Activated T-cell treated with anti-CD3 and anti-CD28 coated beads for 4 hours (primary cell): ENCODE data around the gene NUCKS1.

Experiments used
- DNase-seq: peaks from one replicate; pipeline ENCODE4 v3.0.0-alpha.2; 2020

NUCKS1 gene

DNA sequence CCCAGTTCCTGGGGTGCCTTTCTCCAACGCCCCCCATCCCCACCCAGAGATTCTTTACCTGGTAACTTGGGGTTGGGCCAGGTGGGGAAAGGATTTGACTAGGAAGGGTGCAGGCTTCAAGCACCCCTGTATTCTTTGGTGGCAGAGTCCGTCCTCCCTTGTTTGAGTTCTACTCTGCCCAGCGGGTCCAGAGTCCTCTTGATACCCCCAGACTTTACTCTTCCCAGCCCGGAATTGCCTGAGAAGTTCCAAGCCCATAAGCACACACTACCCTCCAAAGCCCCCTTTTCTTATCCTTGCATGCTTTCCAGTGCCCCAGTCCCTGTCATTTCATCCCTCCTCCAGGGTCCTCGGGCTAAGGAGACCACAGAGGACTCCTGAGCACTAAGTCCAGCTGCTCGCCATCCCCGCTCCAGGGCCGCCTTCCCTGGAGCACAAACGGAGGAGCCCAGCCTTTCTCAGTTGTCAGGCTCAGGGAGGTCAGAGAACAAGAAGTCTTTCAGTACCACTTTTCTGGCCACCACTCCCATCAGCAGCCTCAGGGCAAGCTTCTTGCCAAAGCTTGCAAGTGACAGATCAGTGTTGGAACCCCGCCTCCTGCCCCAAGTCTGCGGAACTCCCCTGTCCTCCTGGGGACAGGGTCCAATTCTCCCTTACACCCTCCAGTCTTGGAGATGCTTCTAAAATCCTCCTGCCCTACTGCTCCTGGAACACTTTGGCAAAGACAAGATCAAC is 81.9 kb downstream of the NUCKS1 start:
- DNase-seq = no peak

DNA sequence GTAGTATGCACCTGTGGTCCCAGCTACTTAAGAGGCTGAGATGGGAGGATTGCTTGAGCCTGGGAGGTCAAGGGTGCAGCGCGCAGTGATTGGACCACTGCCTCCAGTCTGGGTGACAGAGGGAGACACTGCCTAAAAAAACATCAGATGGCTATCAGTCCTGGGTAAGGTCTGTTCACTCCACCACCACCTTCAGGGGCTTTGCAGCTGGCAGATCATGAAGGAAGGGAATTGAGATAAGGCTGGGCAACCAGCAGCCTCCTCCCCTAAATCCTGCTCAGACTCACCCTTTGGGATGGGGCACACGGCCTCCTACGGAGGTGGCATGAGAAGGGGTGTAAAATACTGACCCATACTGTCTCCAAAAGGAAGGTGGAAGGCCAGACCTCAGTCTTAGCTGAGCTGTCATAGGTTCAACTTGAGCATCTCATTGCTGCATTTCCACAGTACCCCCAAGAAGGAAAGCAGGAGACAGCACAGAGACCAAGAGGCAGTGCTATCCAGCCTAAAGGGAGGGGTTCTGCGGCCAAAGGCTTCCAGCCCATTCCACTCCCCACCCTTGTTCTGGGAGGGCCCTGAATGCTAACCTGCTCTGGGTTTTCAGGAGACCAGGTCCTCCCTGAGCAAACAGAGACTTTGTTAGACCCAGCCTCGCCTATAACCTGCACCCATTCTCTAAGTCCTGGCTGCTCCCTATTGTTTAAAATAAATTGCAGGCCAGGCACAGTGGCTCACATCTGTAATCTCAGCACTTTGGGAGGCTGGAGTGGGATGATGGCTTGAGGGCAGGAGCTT is 83.4 kb downstream of the NUCKS1 start:
- DNase-seq = no peak

DNA sequence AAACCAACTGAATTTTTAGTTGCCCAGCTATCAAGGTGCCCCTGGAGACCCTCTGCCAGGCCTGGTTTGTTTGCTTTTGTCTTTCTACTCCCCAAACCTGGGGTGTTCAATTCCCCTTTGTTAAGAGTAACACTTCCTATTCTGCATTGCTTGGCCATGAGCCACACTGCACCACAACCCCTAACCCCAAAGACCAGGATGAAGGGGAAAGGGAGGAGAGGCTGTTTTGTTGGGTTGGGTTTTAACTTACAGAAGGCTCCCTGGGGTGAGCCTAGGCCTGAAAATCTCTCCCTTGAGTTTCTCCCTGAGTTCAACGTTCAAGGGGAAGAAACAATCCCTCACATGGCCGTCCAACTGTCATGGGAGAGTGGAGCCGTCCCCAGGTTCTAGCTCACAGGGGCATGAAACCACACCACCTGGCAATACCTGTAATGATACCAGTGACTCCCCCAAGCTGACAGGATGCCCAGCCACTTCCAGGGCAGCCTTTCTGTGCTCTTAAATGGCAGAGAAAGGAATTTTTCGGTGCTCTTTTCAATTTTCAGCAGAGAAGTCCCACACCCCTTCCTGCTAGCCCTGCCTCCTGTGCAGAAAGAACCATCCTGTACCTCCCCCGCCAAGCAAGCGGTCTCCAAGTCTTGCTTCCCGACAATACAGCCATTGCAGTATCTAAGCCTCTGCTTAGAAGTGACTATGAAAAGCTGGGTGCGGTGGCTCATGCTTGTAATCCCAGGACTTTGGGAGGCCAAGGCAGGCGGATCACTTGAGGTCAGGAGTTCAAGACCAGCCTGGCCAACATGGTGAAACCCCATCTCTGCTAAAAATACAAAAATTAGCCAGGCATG is 84.6 kb downstream of the NUCKS1 start:
- DNase-seq = no peak

- no peak for DNase-seq
These were observed 85.5 kb downstream of the NUCKS1 start for GRCh38 chr1:205664399-205665017.

DNA sequence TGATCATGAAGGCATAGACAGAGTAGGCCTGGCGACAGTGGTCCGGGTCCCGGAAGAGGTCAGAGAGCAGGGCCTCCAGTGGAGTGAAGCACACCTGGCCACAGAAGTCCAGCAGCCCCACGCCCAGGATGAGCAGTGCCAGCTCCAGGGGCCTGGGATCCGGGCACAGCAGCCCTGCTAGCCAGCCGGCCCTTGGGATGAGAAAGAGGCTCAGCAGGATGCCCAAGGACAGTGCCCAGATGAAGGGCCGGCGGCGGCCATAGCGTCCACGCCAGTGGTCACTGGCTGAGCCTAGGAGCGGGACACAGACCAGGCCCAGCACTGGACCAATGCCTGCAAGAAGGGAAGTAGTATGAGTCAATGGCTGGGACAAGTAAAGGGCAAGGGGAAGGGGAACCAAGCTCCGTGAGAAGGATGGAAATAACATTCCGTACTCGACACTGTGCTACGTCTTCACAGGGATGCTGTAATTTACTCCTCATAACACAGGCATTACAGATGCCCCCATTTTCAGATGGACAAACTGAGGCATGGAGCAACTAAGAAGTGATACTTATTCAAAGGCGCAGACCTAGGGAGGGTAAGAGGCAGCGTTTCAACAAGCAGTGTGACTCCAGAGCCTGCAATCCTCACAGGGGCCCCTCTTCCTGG is 86.6 kb downstream of the NUCKS1 start:
- DNase-seq = no peak
